GM21367 (cell line): Measurements from ENCODE around the gene HNF1A.
"Not testable (repeated sequence)": the region's sequence is repeated elsewhere in the genome, so short reads cannot be mapped to it uniquely, and the experiment has no call there.

Experiments used
- ATAC-seq: cut with Tn5 transposase; IDR thresholded peaks from one replicate; pipeline ENCODE4 v1.9.1; 2021; ENCODE audit not compliant: unreplicated experiment

The HNF1A gene

DNA sequence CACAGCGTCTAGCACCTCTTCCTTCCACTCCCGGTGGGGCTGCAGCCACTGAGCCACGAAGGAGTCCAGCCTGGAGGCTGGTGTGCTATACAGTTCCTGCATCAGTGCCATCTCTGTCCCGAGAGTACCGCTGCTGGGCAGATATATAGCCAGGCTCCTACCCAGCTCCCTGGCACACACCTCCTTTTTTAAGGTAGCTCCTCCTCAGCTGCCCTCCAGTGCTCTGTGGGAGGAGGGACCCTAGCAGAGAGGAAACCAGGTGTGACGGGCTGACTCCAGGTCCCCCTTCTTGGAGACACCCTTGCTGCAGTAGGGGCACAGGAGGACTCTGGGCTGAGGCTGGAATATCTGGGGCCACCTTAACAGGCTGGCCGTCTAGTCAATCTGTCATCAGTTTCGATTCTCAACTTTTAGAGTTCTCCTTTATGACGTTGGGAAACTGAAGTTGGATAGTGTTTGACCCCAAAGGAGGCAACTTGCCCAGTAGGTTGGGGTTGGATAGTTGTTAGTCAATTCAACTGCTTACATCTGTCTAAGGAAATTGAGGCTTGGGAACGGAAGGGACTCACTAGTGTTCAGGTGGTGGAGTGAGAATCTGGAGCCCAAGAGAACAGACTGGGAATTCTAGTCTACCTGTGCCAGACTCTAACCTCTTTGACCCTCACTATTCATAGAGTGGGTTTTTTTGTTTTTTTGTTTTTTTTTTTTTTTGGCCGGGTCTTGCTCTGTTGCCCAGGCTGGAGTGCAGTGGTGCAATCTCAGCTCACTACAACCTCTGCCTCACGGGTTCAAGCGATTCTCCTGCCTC lies 60.7 kb downstream of the HNF1A start, which contains the start of gene OASL:
Gene OASL (minus strand): TSS at position 386 of the 808 bp plus-strand sequence. CDS start 275 bp downstream, at position 111.
- ATAC-seq: peak; percentile 72

DNA sequence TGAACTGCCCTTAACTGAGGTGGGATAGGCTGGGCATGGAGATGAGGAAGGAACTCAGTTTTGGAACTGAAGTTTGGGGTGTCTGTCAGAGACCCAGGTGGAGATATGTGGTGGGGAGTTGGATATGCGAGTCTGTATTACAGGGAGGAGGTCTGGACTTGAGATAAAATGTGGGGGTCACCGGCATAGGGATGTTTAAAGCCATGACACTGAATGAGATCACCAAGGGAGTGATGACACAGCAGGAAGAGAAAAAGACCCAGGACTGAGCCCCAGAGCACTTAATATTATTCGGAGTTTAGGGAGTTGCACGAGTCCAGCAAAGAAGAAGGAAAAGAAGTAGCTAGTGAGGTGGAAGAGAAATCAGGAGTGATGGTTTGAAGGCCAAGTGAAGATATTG lies 64.7 kb downstream of the HNF1A start:
- ATAC-seq: no peak

DNA sequence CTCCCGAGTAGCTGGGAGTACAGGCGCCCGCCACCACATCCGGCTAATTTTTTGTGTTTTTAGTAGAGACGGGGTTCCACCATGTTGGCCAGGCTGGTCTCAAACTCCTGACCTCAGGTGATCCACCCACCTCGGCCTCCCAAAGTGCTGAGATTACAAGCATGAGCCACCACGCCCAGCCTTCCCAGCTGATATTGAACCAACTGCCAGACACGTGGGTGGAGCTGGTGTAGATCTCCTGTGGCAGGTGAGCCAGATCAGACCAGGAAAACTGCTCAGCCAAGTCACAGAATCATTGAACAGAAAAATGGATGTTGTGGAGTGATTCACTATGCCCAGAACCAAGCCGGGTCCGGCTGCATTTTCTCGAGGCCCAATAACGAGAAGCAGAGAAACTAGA lies 69.1 kb downstream of the HNF1A start:
- ATAC-seq: not testable (repeated sequence)

DNA sequence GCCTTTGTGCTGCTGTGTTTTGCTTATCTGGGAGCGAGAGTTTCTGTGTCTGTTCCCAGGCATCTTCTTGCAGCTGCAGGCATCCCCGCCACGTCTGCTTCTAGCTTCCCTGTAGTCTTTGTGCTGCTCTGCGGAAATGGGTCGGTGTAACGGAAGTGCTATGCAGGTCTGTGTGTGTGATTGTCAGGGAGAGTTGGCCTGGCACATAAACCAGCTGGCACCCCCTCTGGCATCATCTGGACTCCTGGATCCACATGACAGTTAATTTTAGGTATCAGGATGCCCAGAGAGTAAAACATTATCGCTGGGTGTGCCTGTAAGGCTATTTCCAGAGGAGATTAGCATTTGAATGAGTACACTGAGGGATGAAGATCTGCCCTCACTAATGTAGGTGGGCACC lies 70.1 kb downstream of the HNF1A start:
- ATAC-seq: no peak

DNA sequence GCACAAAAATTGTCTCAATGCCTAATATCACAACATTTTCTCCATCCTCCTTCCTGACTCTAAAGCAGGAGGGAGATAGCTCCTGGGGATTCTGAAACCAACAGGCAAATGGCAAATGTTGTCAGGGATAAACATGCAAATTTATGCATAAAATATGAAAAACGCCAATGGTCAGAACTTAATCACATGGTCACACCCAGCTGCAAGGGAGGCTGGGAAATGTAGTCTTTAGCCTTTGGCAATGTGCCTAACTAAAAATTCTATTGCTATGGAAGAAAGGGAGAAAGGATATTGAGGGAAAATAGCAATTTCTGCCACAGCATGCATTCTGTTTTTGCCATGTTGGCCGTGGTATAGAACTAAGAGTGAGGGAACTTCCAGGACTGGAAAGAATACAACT lies 72.4 kb downstream of the HNF1A start:
- no peak for ATAC-seq
